GM19238 (cell line): ENCODE measurements around the gene TAF15.

Source experiments
- DNase-seq: peaks from one replicate; pipeline ENCODE4 v3.0.0; 2011; ENCODE audit warnings: low spot score; ENCODE audit not compliant: insufficient read length

Gene TAF15

DNA sequence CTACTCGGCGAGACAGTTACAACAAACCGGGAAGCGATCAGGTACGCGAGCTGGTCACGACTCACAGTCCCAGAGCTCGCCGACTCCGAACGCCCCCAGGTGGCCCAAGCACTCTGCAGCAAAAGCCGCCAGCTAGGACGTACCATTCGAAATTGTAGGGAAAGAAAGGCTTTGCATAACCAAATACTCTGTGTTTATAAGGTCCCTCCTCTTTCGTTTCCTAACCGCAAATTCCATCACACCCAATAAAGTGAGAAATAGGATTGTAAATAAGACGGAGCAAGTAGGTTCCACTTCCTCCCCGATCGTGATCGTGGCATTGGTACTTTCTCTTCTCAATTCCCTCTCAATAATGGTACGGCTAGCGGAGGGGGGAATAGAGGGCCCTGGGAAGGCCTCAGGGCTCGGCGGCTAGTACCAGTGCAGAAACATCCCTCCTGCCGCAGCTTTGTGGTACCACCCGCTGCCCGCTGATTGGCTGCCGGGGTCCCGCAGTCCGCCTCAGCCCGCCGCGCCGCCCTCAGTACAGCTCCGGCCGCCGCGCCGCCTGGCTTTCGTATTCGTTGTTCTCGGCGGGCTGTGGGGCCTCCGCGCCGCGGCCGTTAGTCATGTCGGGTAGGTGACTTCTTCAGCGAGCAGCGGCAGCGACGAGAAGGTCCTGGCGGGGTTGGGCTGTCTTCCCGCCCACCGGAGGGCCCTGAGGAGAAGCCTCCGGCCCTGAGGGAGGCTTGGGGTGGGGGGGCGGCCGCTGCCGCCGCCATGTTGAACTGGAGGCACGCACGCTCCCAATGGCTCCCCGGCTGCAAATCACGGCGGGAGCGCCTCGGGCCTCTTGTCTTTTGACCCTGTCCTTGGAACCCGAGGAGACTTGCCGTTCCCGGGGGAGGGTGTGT is at the start of gene TAF15:
Gene TAF15 (plus strand): TSS at position 523 of the 893 bp plus-strand sequence. CDS start 86 bp downstream, at position 609.
- DNase-seq, result peak; percentile 86

DNA sequence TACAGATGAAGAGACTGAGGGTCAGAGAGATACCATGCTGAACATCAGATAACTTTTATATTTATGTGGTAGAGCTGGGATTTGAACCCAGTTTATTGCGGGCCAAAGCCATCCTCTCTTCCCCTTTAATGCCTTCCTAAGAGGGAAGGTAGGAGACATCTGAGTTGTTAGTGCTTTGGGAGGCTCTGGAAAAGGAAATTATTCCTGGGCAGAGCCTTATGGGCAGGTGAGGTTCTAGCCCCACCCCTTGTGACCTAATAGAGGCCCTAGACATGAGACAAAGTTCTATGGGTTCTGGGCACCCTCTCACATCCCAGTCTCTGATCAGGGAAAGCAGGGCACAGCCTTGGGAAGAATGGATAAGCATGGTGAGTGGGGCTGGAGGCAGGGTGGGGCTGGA is 48.7 kb upstream of the TAF15 start, which contains the start of gene C17orf50:
Gene C17orf50 (plus strand): TSS at position 301 of the 400 bp plus-strand sequence. CDS start 55 bp downstream, at position 356.
- DNase-seq, result no peak

DNA sequence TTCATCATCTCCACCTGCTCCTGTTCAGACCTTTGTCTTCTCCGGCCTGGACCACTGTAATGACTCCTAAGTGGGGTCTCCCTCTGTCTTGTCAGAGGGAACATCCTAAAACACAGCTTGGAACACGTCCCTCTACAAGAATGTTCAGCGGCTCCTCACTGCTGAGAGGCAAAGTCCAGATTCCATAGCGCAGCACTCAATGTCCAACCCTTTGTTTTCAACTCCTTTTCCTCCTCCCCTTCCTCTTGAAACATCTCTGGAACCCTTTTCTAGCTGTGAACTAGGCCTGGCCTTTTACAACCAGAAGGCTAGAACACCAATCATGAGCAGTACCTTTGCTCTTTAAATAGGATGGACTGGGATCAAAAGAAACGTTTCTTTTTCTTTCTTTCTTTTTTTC is 47.7 kb upstream of the TAF15 start:
- DNase-seq, result no peak

DNA sequence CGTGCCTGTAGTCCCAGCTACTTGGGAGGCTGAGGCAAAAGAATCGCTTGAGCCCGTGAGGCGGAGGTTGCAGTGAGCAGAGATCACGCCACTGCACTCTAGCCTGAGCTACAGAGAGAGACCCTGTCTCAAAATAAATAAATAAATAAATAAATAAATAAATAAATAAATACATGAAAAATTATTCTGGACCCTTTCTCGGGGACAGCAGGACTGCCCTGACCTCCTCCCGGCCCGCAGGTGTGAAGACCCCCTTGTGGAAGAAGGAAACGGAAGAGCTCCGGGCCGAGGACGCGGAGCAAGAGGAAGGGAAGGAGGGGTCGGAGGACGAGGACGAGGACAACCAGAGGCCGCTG is 45.5 kb upstream of the TAF15 start:
- DNase-seq, result no peak

DNA sequence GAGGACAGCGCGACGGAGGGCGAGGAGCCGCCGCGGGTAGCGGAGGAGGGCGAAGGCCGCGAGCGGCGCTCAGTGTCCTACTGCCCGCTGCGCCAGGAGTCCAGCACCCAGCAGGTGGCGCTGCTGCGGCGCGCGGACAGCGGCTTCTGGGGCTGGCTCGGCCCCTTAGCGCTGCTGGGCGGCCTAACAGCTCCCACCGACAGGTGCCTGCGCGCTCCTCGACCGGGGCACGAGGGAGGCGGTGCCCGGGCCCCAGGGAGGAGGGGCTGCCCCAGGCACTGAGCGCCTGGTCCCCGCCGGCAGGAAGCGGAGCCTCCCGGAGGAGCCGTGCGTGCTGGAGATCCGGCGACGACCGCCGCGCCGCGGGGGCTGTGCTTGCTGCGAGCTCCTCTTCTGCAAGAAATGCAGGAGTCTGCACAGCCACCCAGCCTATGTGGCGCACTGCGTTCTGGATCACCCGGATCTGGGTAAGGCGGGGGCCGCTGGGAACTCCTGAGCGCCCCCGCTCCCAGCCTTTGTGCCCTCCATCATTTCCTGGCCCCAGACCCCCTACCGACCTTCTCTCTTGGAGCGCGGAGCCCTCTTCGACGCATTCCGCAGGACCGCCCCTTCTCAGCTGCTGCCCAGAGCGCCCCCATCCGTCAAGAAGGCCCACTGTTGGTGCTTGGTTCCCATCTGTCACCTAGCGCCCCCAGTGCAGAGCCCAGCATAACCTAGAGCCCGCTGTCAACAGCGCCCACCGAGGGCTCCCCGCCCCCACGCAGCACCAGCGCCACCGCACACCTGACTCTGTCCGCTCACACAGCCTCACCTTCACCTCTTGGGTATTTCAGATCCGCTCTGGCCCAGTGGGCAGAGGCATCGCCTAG is 44.9 kb upstream of the TAF15 start:
- DNase-seq, result peak; percentile 99

DNA sequence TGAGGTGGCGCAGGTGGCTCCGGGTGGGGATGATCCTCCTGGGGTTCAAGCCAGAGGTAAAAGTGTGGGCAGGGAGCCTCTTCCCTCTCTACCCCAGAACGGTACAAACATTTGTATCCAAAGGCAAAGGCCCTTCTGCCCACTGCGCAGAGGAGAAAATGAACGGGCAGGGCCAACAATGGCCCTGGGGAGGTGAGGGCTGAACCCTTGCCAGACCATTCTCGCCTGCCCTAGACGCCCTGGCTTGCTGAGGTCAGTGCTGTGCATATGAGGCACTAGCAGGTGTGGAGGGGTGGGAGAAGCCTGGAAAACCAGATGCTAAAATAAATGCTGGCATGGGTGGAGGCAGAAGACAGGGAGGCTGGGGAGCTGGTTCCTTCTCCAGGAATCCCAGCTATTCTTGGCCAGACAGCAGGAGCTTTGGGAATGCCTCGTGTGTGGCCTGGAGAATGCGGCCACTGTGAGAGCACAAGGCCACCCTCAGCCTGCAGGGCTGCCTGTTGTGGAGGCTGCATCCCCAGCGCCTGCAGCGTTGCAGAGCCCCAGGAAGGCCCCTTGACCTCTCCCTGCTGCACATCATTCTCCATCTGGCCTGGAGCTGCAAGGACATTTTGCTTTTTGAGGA is 44.1 kb upstream of the TAF15 start:
- no peak for DNase-seq

DNA sequence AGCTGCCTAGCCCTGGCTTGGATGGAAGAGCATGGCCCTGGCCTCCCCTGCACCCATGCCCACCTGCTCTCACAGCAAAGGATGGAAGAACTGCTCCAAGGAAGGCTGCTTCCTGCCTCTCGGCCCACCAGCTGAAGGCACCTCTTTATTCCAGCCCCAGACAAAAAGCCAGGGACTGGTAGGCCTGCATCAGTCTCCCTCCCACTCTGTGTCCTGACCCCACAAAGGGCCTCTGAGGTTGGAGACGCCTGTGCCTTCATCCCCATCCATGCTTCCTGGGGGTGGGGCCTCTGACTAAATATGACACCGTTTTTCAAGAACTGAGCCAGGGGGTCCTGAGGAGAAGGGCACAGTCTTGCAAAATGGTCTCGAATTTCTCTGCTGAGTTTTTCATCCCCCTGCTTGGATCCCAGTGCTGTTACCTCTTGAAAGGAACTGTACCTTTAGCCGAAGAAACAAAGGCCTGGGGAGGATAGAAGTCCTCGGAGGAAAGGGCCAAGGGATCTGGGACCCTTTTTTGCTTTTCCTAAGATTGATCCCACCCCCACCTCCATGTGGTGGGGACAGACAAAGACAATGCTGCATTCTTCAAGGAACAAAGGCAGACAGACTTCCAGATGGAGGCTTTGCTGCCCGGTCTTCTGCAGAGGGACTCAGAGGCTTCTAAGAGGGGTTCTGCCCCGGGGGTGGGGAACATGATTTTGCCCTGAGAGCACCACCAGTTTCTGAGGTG is 43.4 kb upstream of the TAF15 start:
- no peak for DNase-seq

DNA sequence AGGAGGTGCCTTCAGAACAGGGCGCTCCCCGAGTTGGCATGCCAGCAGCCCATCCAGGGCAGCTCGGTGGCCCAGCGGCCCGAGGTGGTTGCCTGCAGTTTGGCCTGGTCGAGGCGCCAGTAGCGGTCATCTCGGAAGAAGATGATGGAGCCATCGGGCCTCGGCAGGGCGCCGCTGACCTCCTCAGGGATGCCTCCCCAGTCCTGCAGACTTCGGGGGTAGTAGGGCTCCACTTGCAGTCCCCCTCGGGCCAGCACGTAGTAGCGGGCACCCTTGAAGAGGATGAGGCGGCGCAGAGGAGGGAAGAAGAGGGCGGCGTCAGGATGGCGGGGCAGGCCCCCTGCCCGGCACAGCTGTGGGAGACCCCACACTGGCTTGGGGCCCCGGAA is 42.8 kb upstream of the TAF15 start:
- no peak for DNase-seq

DNA sequence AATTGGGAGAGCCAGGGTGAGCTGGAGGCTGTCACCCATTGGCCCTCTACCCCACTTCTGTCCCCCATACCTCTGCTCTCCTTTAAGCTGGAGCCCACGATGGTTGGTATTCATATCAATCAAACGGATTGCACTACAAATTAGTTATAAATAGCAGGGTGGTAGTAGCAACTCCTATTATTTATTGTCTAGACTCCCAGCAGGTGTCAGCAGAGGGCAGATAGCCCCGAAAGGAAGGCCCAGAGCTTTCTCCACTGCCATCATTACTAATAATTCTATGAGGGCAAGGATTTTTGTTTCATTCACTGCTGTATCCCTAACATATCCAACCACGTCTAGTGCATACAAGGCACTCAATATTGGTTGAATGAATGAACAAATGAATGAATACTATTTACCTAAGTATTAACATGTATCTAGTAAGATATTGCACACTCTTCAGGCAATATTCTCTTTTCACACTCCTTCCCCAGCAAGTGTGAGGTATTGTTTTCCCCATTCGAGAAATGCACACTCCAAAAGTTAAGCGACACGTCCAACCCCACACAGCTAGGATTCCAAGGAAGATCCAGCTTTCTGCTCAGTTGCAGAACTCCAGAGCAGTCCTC is 42.3 kb upstream of the TAF15 start:
- DNase-seq, result peak; percentile 41

DNA sequence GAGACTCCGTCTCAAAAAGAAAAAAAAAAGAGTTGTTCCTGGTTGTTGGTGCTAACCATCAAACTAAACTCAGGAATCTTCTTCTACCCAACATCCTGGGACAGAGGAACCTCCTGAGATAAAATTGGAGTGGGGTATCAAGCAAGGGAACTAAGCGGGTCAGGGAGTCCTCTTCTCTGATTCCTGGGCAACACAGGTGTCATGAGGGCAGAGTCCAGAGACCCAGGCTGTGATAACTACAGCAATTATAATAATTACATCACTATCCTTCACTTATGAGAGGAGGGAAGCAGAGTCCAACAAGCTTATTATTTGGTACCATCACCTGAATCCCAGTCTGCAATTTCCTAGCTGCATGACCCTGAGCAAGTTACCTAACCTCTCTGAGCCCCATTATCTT is 40.5 kb upstream of the TAF15 start:
- no peak for DNase-seq

DNA sequence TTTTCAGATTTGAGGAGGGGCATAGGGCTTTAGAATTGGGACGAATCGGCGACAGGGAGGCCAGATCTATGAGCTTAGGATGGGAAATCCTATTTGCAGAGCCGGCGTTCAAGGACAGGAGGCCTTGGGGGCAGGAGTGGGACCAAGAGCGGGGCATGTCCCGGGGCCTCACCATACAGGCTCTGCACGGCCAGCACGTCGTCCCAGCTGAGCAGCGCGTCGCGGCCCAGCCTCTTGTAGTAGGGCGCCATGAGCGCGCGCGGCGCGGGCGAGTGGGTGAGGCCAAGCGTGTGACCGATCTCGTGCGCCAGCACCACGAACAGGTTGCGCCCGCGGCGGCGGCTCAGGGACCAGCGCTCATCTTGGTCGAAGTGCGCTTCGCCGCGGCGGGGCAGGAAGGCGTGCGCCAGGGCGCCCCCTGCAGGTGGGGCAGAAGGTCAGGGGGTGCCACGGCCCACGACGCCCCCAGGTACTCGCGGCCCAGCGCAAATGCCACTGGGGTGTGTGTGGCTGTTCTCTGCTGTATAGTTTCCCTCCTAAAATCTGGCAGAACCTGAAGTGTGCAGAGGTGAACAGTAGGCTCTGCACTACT is 39.3 kb upstream of the TAF15 start:
- DNase-seq, result no peak

DNA sequence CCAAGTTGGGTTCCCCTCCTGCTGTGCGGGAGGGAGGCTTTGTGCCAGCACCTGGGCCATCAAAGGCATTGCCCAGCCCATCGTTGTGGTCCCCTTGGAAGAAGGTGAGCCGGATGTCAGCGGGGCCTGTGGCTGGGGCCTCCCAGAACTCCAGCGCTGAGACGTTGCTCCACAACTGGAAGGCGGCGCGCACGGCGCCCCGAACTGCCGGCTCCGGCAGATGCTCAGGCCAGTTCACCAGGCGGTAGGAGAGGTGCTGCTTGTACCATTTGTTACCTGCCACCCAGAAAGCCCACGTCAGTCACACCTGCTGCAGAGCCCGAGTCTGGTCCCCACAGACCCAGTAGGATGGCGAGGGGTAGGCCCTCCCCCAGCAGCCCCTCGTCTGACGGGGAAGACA is 36.2 kb upstream of the TAF15 start:
- DNase-seq, result no peak

DNA sequence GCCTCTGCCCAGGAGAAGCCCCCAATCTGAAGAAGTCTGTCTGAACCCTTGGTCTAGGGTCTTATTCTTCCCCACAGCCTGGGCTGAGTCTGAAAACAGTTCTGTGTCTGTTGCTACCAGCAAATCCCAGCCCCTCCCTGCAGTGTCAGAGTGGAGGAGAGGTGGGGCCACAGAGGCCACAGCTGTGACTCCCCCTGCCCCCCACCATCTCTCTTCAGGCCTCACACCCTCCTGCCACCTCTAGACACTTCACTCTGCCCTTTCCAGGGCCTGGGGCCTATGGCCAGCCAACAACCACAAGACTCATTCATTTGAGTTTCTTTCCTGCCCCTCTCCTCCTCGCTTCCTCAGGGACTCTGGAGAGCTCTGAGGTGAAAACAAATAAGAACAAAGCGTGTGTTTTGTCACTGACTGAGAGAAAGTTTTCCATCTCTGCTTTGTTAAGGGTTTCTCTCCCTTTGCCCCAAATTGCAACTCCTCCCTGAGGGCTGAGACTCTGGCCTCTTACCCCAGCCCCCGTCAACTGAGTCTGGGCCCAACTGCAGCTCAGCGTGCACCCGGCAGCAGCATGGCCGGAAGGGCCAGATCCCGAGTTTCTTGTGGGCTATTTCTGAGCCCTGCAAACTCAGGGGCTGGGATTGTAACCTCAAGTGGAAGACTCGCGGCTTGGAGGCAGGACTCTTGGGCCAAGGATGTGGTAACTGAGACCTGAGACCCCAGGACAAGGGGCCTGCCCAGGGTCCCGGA is 35.4 kb upstream of the TAF15 start:
- DNase-seq, result no peak

DNA sequence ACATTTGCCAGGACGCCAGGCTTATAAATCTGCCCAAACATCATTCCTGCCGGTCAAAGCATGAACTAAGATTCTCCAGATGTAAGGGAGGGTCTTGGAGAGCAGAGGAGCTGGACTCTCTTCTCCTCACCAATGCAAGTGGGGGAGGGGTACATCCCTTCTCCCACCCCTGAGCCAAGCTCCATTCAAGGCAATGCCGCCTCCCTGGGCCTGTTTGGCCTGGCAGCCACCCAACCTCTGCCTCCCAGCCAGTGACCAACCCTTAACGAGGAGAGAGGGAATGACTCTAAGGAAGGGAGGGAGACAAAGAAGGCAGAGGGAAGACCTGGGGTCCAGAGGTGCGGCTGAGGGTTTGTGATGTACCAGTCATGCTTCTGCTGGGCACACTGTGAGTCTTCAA is 34.8 kb upstream of the TAF15 start:
- DNase-seq, result no peak

DNA sequence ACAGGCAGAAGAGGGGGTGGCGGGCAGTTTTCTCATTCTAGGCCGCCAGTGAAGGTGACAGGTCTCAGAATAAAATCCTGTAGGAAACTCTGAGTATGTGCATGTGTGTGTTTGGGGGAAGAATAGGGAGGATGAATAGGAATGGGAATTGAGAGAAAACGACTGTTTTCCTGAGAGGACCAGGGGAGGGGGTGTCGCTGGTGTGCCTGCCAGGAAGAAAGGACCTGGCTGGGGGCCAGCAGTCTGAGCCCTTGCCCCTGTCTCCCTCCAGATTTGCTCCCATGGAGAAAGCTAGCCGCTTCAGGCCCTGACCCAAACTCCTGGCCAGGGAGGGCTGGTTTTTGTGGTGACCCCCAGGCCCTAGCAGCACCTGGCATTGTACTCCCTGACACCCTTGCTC is 34.2 kb upstream of the TAF15 start:
- no peak for DNase-seq

DNA sequence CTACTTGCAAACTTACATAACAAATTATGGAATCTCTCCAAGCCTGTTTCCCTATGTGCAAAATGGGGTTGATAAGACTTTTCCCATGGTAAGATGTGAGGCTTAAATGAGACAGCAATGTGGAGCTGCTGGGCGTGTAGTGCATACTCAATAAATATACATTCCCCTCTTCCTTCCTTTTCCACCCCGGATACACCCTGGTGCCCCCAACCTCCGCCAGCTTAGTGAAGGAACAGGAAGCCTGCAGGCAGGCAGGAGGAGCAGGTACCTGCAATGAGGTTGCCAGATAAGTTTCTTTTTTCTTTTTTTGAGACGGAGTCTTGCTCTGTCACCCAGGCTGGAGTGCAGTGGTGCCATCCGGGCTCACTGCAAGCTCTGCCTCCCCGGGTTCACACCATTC is 33.7 kb upstream of the TAF15 start:
- no peak for DNase-seq

DNA sequence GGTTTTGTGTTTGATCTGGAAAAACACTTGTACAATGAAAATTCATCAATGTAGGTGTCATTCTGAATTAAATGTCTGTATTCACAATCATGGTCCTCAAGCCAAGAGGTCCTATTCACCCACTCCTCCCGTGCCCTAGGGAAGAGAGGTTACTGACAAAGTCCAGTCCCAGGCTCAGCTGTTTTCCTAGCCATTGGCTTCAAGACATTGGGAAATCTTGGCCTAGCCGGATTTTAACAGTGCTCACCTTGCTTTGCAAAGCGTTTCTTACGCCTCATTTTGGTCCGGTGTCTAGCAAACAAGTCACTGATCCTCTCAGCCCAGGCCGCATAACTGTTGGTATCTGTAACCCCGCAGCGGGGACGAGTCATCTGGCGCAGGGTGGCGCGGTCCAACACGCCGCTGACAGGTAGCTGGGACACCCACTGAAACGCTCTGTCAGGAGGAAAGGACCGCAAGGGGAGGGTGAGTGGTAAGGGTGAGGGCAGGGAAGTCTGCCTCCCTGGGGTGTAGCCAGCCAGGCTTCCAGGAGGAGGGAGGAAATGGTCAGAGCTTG is 30.6 kb upstream of the TAF15 start:
- no peak for DNase-seq

DNA sequence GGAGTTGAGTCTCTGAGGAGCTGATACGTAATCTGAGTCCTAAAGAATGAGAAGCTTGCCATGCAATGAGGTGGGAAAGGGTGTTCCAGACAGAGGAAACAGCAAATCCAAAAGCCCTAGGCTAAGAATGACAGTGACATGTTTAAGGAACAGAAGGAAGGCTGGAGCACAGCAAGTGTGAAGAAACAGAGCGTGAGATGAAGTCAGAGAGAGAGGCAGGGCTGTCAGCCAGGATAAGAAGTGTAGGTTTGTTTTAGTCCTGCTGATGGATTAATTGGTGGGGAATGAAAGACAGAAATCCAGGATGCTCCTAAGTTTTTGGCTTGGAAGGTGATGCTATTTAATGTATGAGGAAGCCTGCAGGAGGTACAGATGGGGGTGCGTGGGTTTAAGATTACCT is 28.3 kb upstream of the TAF15 start:
- DNase-seq, result no peak

DNA sequence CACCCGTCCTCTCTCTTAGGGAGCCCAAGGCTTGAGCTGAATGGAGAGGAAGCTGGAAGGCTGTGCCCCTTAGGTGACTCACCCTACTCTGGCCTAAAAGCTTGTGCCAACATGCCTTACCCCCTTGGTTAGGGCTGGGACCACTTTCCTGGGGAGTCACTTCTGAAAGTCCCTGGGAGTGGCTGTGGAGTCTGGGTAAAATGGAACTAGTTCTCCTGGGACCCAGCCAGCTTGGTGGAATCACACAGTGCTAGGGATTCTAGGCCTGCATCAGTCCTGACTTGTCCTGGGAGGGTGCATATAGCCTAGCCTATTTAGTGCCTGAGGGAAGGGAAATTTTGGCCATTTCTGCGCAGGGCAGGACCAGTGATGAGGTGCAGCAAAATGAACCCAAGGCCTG is 24.4 kb upstream of the TAF15 start:
- no peak for DNase-seq
